Measurements from ENCODE around the gene STAG2.

Gene STAG2

DNA sequence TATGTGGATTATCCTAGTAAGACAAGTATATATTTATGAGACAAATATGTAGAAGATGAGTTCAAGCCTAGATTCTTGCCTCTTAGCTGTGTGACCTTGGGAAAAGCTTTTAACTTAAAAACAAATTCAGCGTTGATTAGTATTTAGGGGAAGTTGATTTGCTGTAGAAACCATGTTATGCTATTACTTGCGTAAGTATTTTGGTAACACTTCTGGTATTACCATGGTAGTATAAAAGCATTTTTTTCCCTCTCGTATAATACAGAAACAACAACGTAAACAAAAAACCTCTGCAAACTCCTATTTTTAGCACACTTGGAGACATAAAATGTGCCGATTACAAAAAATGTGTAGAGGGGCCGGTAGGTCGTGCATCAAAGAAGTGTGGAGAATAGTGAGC is 33.2 kb downstream of the STAG2 start:
- H3K36me3 ChIP-seq (ENCODE audit: insufficient read depth, low read length), result 0 out of 2 replicates have a peak, but pooled peaks cover 3% of the 10 kb centered on the region
- no peak overlapping the region for H3K4me3 ChIP-seq (ENCODE audit: low read length, poor library complexity, severe bottlenecking)
- H3K4me2 ChIP-seq (ENCODE audit: low read depth, low read length, poor library complexity, severe bottlenecking), result no peak overlapping the region
- H3K9me3 ChIP-seq (ENCODE audit: insufficient read depth, low read depth, low read length), result no peaks in the 10 kb centered on the region
- H2AFZ ChIP-seq (ENCODE audit: low read length), result no peak overlapping the region
- no peaks in the 10 kb centered on the region for H3K27me3 ChIP-seq (ENCODE audit: insufficient read depth, low read length, poor library complexity, severe bottlenecking)
- peaks cover 96% of the 10 kb centered on the region for H3K79me2 ChIP-seq (ENCODE audit: insufficient read depth, low read length)
- H3K4me1 ChIP-seq (ENCODE audit: insufficient read depth, low read length, poor library complexity, severe bottlenecking), result no peaks in the 10 kb centered on the region
- TF ChIP-seq, protein P1, sequence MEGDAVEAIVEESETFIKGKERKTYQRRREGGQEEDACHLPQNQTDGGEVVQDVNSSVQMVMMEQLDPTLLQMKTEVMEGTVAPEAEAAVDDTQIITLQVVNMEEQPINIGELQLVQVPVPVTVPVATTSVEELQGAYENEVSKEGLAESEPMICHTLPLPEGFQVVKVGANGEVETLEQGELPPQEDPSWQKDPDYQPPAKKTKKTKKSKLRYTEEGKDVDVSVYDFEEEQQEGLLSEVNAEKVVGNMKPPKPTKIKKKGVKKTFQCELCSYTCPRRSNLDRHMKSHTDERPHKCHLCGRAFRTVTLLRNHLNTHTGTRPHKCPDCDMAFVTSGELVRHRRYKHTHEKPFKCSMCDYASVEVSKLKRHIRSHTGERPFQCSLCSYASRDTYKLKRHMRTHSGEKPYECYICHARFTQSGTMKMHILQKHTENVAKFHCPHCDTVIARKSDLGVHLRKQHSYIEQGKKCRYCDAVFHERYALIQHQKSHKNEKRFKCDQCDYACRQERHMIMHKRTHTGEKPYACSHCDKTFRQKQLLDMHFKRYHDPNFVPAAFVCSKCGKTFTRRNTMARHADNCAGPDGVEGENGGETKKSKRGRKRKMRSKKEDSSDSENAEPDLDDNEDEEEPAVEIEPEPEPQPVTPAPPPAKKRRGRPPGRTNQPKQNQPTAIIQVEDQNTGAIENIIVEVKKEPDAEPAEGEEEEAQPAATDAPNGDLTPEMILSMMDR (conservative IDR thresholded peaks at IDR 0.05; ENCODE audit: low read length), result no peak
- no peak overlapping the region for H3K9ac ChIP-seq (ENCODE audit: low read depth, low read length, poor library complexity, severe bottlenecking)
- no peaks in the 10 kb centered on the region for H3K9me2 ChIP-seq (replicated peaks; ENCODE audit: low read depth, low read length)
- H4K20me1 ChIP-seq (ENCODE audit: insufficient read depth, low read length, poor library complexity, severe bottlenecking), result peaks cover 70% of the 10 kb centered on the region
- H3F3A ChIP-seq (ENCODE audit: low read depth), result no peaks in the 10 kb centered on the region

DNA sequence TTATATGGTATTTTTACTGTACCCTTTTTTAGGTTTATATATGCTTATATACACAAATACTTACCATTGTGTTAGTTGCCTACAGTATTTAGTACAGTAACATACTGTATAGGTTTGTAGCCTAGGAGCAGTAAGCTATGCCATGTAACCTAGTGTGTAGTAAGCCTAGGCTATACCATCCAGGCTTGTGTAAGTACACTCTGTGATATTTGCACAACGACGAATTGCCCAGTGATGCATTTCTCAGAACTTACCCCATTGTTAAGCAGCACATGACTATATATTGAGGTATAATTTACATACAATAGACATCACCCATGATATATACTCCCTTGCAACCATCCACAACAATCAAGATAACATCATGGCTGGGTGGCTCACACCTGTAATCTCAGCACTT is 40.1 kb downstream of the STAG2 start:
- Histone ChIP-seq H3K4me1 (ENCODE audit: insufficient read depth, low read length, poor library complexity, severe bottlenecking) (no peaks in the 10 kb centered on the region), H2AFZ (ENCODE audit: low read length) (no peak overlapping the region), H3K27me3 (ENCODE audit: insufficient read depth, low read length, poor library complexity, severe bottlenecking) (no peaks in the 10 kb centered on the region), H3K9me2 (replicated peaks; ENCODE audit: low read depth, low read length) (no peaks in the 10 kb centered on the region), H3K79me2 (ENCODE audit: insufficient read depth, low read length) (peaks cover 98% of the 10 kb centered on the region), H3F3A (ENCODE audit: low read depth) (no peaks in the 10 kb centered on the region), H3K36me3 (ENCODE audit: insufficient read depth, low read length) (no peaks in the 10 kb centered on the region), H3K4me2 (ENCODE audit: low read depth, low read length, poor library complexity, severe bottlenecking) (no peak overlapping the region), H3K9me3 (ENCODE audit: insufficient read depth, low read depth, low read length) (no peaks in the 10 kb centered on the region), H4K20me1 (ENCODE audit: insufficient read depth, low read length, poor library complexity, severe bottlenecking) (peaks cover 69% of the 10 kb centered on the region), H3K9ac (ENCODE audit: low read depth, low read length, poor library complexity, severe bottlenecking) (no peak overlapping the region), H3K4me3 (ENCODE audit: low read length, poor library complexity, severe bottlenecking) (no peak overlapping the region)
- TF ChIP-seq, protein P1 (conservative IDR thresholded peaks at IDR 0.05; ENCODE audit: low read length), result no peak
- TF ChIP-seq EZH2phosphoT487 (IDR thresholded peaks at IDR 0.05; ENCODE audit: borderline replicate concordance), result no peak

DNA sequence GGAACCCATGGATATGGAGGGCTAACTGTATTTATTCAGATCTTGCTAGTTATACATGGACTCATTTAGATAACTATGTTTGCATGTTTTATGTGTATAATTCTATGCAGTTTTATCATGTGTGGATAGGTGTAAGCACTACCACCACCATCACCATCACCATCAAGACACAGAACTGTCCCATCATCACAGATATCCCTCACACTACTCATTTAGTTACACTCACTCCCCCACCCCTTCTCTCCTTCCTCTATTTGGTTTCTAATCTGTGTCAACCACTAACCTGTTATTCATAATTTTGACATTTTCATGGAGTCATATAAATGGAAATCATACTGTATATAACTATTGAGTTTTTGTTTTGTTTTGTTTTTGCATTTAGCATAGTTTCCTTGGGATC is 43.7 kb downstream of the STAG2 start:
- no peaks in the 10 kb centered on the region for H3K9me2 ChIP-seq (replicated peaks; ENCODE audit: low read depth, low read length)
- peaks cover 71% of the 10 kb centered on the region for H4K20me1 ChIP-seq (ENCODE audit: insufficient read depth, low read length, poor library complexity, severe bottlenecking)
- H3K27me3 ChIP-seq (ENCODE audit: insufficient read depth, low read length, poor library complexity, severe bottlenecking), result no peaks in the 10 kb centered on the region
- no peaks in the 10 kb centered on the region for H3K9me3 ChIP-seq (ENCODE audit: insufficient read depth, low read depth, low read length)
- H3K4me1 ChIP-seq (ENCODE audit: insufficient read depth, low read length, poor library complexity, severe bottlenecking), result no peaks in the 10 kb centered on the region
- no peak overlapping the region for H3K4me3 ChIP-seq (ENCODE audit: low read length, poor library complexity, severe bottlenecking)
- H3K4me2 ChIP-seq (ENCODE audit: low read depth, low read length, poor library complexity, severe bottlenecking), result no peak overlapping the region
- no peaks in the 10 kb centered on the region for H3F3A ChIP-seq (ENCODE audit: low read depth)
- no peak overlapping the region for H3K9ac ChIP-seq (ENCODE audit: low read depth, low read length, poor library complexity, severe bottlenecking)
- peaks cover 95% of the 10 kb centered on the region for H3K79me2 ChIP-seq (ENCODE audit: insufficient read depth, low read length)
- no peak overlapping the region for H2AFZ ChIP-seq (ENCODE audit: low read length)
- TF ChIP-seq, protein P1 (conservative IDR thresholded peaks at IDR 0.05; ENCODE audit: low read length), result no peak
- no peak for TF ChIP-seq EZH2phosphoT487 (IDR thresholded peaks at IDR 0.05; ENCODE audit: borderline replicate concordance)
- H3K36me3 ChIP-seq (ENCODE audit: insufficient read depth, low read length), result no peaks in the 10 kb centered on the region
